GM19240 (cell line): ENCODE results near the gene PLB1.

Experiments
- DNase-seq: peaks from one replicate; pipeline ENCODE4 v3.0.0; 2011; ENCODE audit warnings: low spot score; ENCODE audit not compliant: insufficient read length

Gene PLB1

GRCh38 chr2:28623582-28624405 is 127.9 kb downstream of the PLB1 start:
- DNase-seq, result no peak

- no peak for DNase-seq
Measured at GRCh38 chr2:28624436-28624792, 128.6 kb downstream of the PLB1 start.

- no peak for DNase-seq
Measured at GRCh38 chr2:28624793-28625701, 129.2 kb downstream of the PLB1 start.

- DNase-seq, result no peak
Measured at GRCh38 chr2:28626376-28626775, 130.5 kb downstream of the PLB1 start.

- no peak for DNase-seq
Measured at GRCh38 chr2:28626891-28627421, 131.1 kb downstream of the PLB1 start.

- no peak for DNase-seq
Measured at GRCh38 chr2:28627722-28628480, 132.0 kb downstream of the PLB1 start.

GRCh38 chr2:28628506-28628905 is 132.6 kb downstream of the PLB1 start:
- no peak for DNase-seq

- no peak for DNase-seq
Measured at GRCh38 chr2:28628987-28629386, 133.1 kb downstream of the PLB1 start.

- no peak for DNase-seq
Measured at GRCh38 chr2:28629910-28630309, 134.1 kb downstream of the PLB1 start.

- DNase-seq, result no peak
Measured at GRCh38 chr2:28630341-28630740, 134.5 kb downstream of the PLB1 start.

GRCh38 chr2:28631514-28632206 is 135.8 kb downstream of the PLB1 start:
- no peak for DNase-seq

GRCh38 chr2:28632791-28633190 is 136.9 kb downstream of the PLB1 start:
- no peak for DNase-seq

GRCh38 chr2:28633204-28633603 is 137.3 kb downstream of the PLB1 start:
- no peak for DNase-seq

- no peak for DNase-seq
Measured at GRCh38 chr2:28633746-28634145, 137.9 kb downstream of the PLB1 start.

- no peak for DNase-seq
Measured at GRCh38 chr2:28635191-28635611, 139.3 kb downstream of the PLB1 start.

GRCh38 chr2:28636491-28636890 is 140.6 kb downstream of the PLB1 start:
- DNase-seq, result no peak

GRCh38 chr2:28637066-28638047 is 141.5 kb downstream of the PLB1 start:
- DNase-seq, result no peak

GRCh38 chr2:28638102-28638501 is 142.2 kb downstream of the PLB1 start:
- no peak for DNase-seq

- no peak for DNase-seq
Measured at GRCh38 chr2:28639092-28639691, 143.3 kb downstream of the PLB1 start.
